A549 (cell line): Measurements from ENCODE around the gene ASXL3.

Experiments
- CHD4 ChIP-seq: fragments of 200-600 bp; sonication (generic); IDR thresholded peaks from 2 replicates; pipeline ENCODE4 v1.6.1; 2016; ENCODE audit warnings: antibody characterized with exemption, mild to moderate bottlenecking, borderline replicate concordance
- CTCF ChIP-seq: fragments of >200 bp; sonication (Bioruptor Twin); formaldehyde crosslinking; IDR thresholded peaks from 3 replicates; pipeline ENCODE4 v1.5.1; 2016
- EP300 ChIP-seq, 2 experiments: fragments of >200 bp; sonication (Bioruptor Twin); formaldehyde crosslinking; IDR thresholded peaks; 2 replicates in 1 of 2; 3 replicates in 1 of 2; pipeline ENCODE4 v1.6.1; 2016 to 2017
- KDM1A ChIP-seq: fragments of 200-600 bp; sonication (generic); IDR thresholded peaks from 2 replicates; pipeline ENCODE4 v1.6.1; 2016; ENCODE audit warnings: low read depth, mild to moderate bottlenecking
- MAX ChIP-seq: IDR thresholded peaks from 2 replicates; pipeline ENCODE4 v1.6.1; 2012
- SMC3 ChIP-seq: fragments of >200 bp; sonication (Bioruptor Twin); formaldehyde crosslinking; IDR thresholded peaks from 3 replicates; pipeline ENCODE4 v1.6.1; 2018; ENCODE audit warnings: inconsistent platforms
- SREBF2 ChIP-seq: fragments of 450-650 bp; IDR thresholded peaks from 2 replicates; pipeline ENCODE4 v1.6.1; 2014; ENCODE audit warnings: mild to moderate bottlenecking, moderate library complexity
- ZC3H11A ChIP-seq: fragments of 450-650 bp; IDR thresholded peaks from 2 replicates; pipeline ENCODE4 v1.6.1; 2014; ENCODE audit warnings: antibody characterized with exemption, mild to moderate bottlenecking

- TF ChIP-seq MAX, result no peak
- no peak for TF ChIP-seq CTCF
- no peak for TF ChIP-seq KDM1A
- TF ChIP-seq ZC3H11A, result no peak
- TF ChIP-seq CHD4, result no peak
- no peak for TF ChIP-seq SREBF2
- no peak for TF ChIP-seq EP300 (IDR thresholded peaks at IDR 0.05)
- TF ChIP-seq SMC3, result no peak
Measured at GRCh38 chr18:33603454-33603853, 25.4 kb downstream of the ASXL3 start.
